Karpas-422 (cell line): ENCODE measurements around the gene TYR. TPM values are rescaled to one million over a fixed set of nuclear protein-coding genes. Genes with fewer than 3 reads are reported as not detected.
"Not testable (repeated sequence)": the region's sequence is repeated elsewhere in the genome, so short reads cannot be mapped to it uniquely, and the experiment has no call there.

Source experiments
- DNase-seq: peaks from one replicate; pipeline ENCODE4 v3.0.0-alpha.2; 2015
- H2AFZ ChIP-seq: fragments of 200-600 bp; sonication (generic); 2 replicates; pipeline ENCODE4 v1.6.1; 2014; ENCODE audit warnings: antibody characterized with exemption, low read length, mixed read lengths
- H3K27ac ChIP-seq: fragments of 200-600 bp; sonication (generic); 2 replicates; pipeline ENCODE4 v1.5.1; 2014; ENCODE audit warnings: mild to moderate bottlenecking, low read length, moderate library complexity
- H3K27me3 ChIP-seq: fragments of 200-600 bp; sonication (generic); 2 replicates; pipeline ENCODE4 v1.6.1; 2014; ENCODE audit warnings: low read length, mixed read lengths
- H3K36me3 ChIP-seq: fragments of 200-600 bp; sonication (generic); 2 replicates; pipeline ENCODE4 v1.6.1; 2014; ENCODE audit warnings: low read length, mixed read lengths; ENCODE audit not compliant: insufficient read depth
- H3K4me1 ChIP-seq: fragments of 200-600 bp; sonication (generic); 2 replicates; pipeline ENCODE4 v1.6.1; 2014; ENCODE audit warnings: mild to moderate bottlenecking, low read length, mixed read lengths
- H3K4me2 ChIP-seq: fragments of 200-600 bp; sonication (generic); 2 replicates; pipeline ENCODE4 v1.6.1; 2014; ENCODE audit warnings: low read length, low read depth, mild to moderate bottlenecking; ENCODE audit not compliant: poor library complexity, severe bottlenecking
- H3K4me3 ChIP-seq: fragments of 200-600 bp; sonication (generic); 2 replicates; pipeline ENCODE4 v1.5.1; 2014; ENCODE audit warnings: mild to moderate bottlenecking, antibody characterized with exemption, low read length, mixed read lengths
- H3K79me2 ChIP-seq: fragments of 200-600 bp; sonication (generic); 2 replicates; pipeline ENCODE4 v1.6.1; 2014; ENCODE audit warnings: mild to moderate bottlenecking, low read length, mixed read lengths
- H3K9ac ChIP-seq: fragments of 200-600 bp; sonication (generic); 2 replicates; pipeline ENCODE4 v1.6.0; 2014; ENCODE audit warnings: low read length
- H3K9me2 ChIP-seq: fragments of 200-600 bp; sonication (generic), shearing (Covaris generic); replicated peaks from 2 replicates; pipeline ENCODE4 v1.6.0; 2014; ENCODE audit warnings: mild to moderate bottlenecking, low read length, moderate library complexity; ENCODE audit not compliant: insufficient read depth
- H3K9me3 ChIP-seq: fragments of 300-700, 200-600 bp; sonication (generic); 2 replicates; pipeline ENCODE4 v1.6.1; 2014; ENCODE audit warnings: low read length, mixed read lengths
- H4K20me1 ChIP-seq: fragments of 200-600 bp; sonication (generic); 2 replicates; pipeline ENCODE4 v1.6.1; 2014; ENCODE audit warnings: mild to moderate bottlenecking, antibody characterized with exemption, low read length, low read depth; ENCODE audit not compliant: insufficient read depth
- total RNA-seq: library from RNA; depleted of rRNA; stranded (reverse); fragments of >200 nt; shearing (Covaris generic); gene quantifications from 2 replicates; pipeline ENCODE4 v1.2.3, GENCODE V29; 2014; ENCODE audit warnings: low replicate concordance

Gene TYR
- total RNA-seq, 1 experiment from 2014 or later = not detected

GRCh38 chr11:89273220-89273619, 95.5 kb downstream of the TYR start:
- H3K36me3 ChIP-seq, H4K20me1 ChIP-seq, DNase-seq, H3K9me3 ChIP-seq, H3K27me3 ChIP-seq, H2AFZ ChIP-seq, H3K27ac ChIP-seq, H3K9ac ChIP-seq, H3K4me1 ChIP-seq, H3K9me2 ChIP-seq, H3K79me2 ChIP-seq, H3K4me2 ChIP-seq, H3K4me3 ChIP-seq: not testable (repeated sequence)

GRCh38 chr11:89275966-89276365, 98.3 kb downstream of the TYR start:
- Histone ChIP-seq H3K79me2 (no peaks in the 10 kb centered on the region), H2AFZ (no peak overlapping the region)

GRCh38 chr11:89279176-89279575, 101.5 kb downstream of the TYR start:
- DNase-seq = no peak
- Histone ChIP-seq H3K4me1 (no peaks in the 10 kb centered on the region), H2AFZ (no peak overlapping the region), H3K9me2 (peaks cover 4% of the 10 kb centered on the region; the same call in 1 of the 2 replicates), H3K4me3 (no peak overlapping the region), H3K27ac (no peak overlapping the region), H3K9me3 (no peaks in the 10 kb centered on the region), H3K79me2 (no peaks in the 10 kb centered on the region), H4K20me1 (no peaks in the 10 kb centered on the region), H3K9ac (no peak overlapping the region), H3K27me3 (no peaks in the 10 kb centered on the region), H3K4me2 (no peak overlapping the region), H3K36me3 (no peaks in the 10 kb centered on the region)

More at GRCh38 chr11:89275966-89276365, 98.3 kb downstream of the TYR start:
- no peak overlapping the region for H3K4me3 ChIP-seq
- H3K4me2 ChIP-seq = no peak overlapping the region
- H3K9ac ChIP-seq = no peak overlapping the region
- H3K36me3 ChIP-seq = no peaks in the 10 kb centered on the region
- no peaks in the 10 kb centered on the region for H3K9me2 ChIP-seq
- no peak for DNase-seq
- H3K27me3 ChIP-seq = no peaks in the 10 kb centered on the region
- H3K27ac ChIP-seq = no peak overlapping the region
- no peaks in the 10 kb centered on the region for H3K4me1 ChIP-seq
- no peaks in the 10 kb centered on the region for H3K9me3 ChIP-seq
- H4K20me1 ChIP-seq = no peaks in the 10 kb centered on the region

GRCh38 chr11:89281032-89281677, 103.5 kb downstream of the TYR start:
- H3K9me3 ChIP-seq, H3K36me3 ChIP-seq, H3K27ac ChIP-seq, H3K4me2 ChIP-seq, H2AFZ ChIP-seq, H3K9me2 ChIP-seq, DNase-seq, H3K27me3 ChIP-seq, H3K4me3 ChIP-seq, H3K4me1 ChIP-seq, H4K20me1 ChIP-seq, H3K9ac ChIP-seq, H3K79me2 ChIP-seq: not testable (repeated sequence)

- H3K4me1 ChIP-seq, H3K9me3 ChIP-seq, H2AFZ ChIP-seq, H3K9ac ChIP-seq, H3K27me3 ChIP-seq, H3K4me2 ChIP-seq, H3K9me2 ChIP-seq, H3K4me3 ChIP-seq, DNase-seq, H4K20me1 ChIP-seq, H3K36me3 ChIP-seq, H3K79me2 ChIP-seq, H3K27ac ChIP-seq: not testable (repeated sequence)
Observed at GRCh38 chr11:89286601-89287000, 108.9 kb downstream of the TYR start.

- H3K4me1 ChIP-seq = not testable (repeated sequence)
Observed at GRCh38 chr11:89288004-89288403, 110.3 kb downstream of the TYR start.

GRCh38 chr11:89293965-89294679, 116.4 kb downstream of the TYR start:
- Histone ChIP-seq H3K36me3 (no peaks in the 10 kb centered on the region), H3K9ac (no peak overlapping the region), H2AFZ (no peak overlapping the region), H3K4me1 (no peaks in the 10 kb centered on the region), H3K9me3 (no peaks in the 10 kb centered on the region), H3K27ac (no peak overlapping the region), H4K20me1 (no peaks in the 10 kb centered on the region), H3K9me2 (no peaks in the 10 kb centered on the region), H3K4me2 (no peak overlapping the region), H3K27me3 (no peaks in the 10 kb centered on the region), H3K4me3 (no peak overlapping the region), H3K79me2 (no peaks in the 10 kb centered on the region)
- no peak for DNase-seq

More at GRCh38 chr11:89288004-89288403, 110.3 kb downstream of the TYR start:
- not testable (repeated sequence) for DNase-seq, H4K20me1 ChIP-seq, H3K4me2 ChIP-seq, H3K27ac ChIP-seq, H3K9me3 ChIP-seq, H3K9me2 ChIP-seq, H3K79me2 ChIP-seq, H3K36me3 ChIP-seq, H2AFZ ChIP-seq, H3K27me3 ChIP-seq, H3K9ac ChIP-seq, H3K4me3 ChIP-seq

- H3K79me2 ChIP-seq, H3K27ac ChIP-seq, H3K4me3 ChIP-seq, H3K4me1 ChIP-seq, H3K27me3 ChIP-seq, H3K36me3 ChIP-seq, H3K9me2 ChIP-seq, H2AFZ ChIP-seq, DNase-seq, H3K9ac ChIP-seq, H4K20me1 ChIP-seq, H3K4me2 ChIP-seq, H3K9me3 ChIP-seq: not testable (repeated sequence)
Observed at GRCh38 chr11:89295023-89295422, 117.3 kb downstream of the TYR start.
